ENCODE data around the gene SHISA9.

Gene SHISA9

DNA sequence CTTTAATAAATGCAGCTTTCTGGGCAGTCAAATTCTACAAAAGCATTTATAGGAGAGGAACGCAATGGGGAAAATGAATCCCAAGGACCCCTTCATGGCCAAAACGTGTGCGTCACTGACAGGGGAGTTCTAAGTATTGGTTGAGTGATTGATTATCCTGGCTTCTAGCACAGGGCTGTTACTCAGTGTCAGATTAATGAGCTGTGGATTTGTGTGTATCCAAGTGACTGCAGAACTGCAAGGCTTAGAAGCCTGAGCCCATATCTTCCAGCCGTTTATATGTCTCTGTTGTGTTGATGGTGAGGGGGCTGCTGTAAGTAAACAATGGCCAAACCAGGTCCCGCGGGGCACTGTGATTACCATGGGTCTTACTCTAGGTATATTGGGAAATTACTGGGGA lies 129.4 kb downstream of the SHISA9 start:
- Histone ChIP-seq H3K9ac (ENCODE audit: low read length) (no peak overlapping the region), H3K9me3 (ENCODE audit: insufficient read depth, low read length) (no peaks in the 10 kb centered on the region), H4K20me1 (ENCODE audit: insufficient read depth, low read length) (no peaks in the 10 kb centered on the region), H3K4me3 (ENCODE audit: low read length) (no peak overlapping the region), H2AFZ (ENCODE audit: low read depth, low read length) (no peak overlapping the region), H3K27me3 (ENCODE audit: low read depth, low read length) (no peaks in the 10 kb centered on the region), H3K79me2 (ENCODE audit: low read length) (no peaks in the 10 kb centered on the region), H3K36me3 (replicated peaks; ENCODE audit: low read depth, low read length) (no peaks in the 10 kb centered on the region), H3K4me1 (ENCODE audit: low read length) (no peaks in the 10 kb centered on the region), H3K4me2 (ENCODE audit: low read length) (no peak overlapping the region), H3K27ac (ENCODE audit: low read length) (no peak overlapping the region)
- TF ChIP-seq, protein P1, sequence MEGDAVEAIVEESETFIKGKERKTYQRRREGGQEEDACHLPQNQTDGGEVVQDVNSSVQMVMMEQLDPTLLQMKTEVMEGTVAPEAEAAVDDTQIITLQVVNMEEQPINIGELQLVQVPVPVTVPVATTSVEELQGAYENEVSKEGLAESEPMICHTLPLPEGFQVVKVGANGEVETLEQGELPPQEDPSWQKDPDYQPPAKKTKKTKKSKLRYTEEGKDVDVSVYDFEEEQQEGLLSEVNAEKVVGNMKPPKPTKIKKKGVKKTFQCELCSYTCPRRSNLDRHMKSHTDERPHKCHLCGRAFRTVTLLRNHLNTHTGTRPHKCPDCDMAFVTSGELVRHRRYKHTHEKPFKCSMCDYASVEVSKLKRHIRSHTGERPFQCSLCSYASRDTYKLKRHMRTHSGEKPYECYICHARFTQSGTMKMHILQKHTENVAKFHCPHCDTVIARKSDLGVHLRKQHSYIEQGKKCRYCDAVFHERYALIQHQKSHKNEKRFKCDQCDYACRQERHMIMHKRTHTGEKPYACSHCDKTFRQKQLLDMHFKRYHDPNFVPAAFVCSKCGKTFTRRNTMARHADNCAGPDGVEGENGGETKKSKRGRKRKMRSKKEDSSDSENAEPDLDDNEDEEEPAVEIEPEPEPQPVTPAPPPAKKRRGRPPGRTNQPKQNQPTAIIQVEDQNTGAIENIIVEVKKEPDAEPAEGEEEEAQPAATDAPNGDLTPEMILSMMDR (IDR thresholded peaks at IDR 0.05; ENCODE audit: low read depth, low read length) = no peak
- no peak for TF ChIP-seq EZH2phosphoT487 (IDR thresholded peaks at IDR 0.05; ENCODE audit: low read depth)

DNA sequence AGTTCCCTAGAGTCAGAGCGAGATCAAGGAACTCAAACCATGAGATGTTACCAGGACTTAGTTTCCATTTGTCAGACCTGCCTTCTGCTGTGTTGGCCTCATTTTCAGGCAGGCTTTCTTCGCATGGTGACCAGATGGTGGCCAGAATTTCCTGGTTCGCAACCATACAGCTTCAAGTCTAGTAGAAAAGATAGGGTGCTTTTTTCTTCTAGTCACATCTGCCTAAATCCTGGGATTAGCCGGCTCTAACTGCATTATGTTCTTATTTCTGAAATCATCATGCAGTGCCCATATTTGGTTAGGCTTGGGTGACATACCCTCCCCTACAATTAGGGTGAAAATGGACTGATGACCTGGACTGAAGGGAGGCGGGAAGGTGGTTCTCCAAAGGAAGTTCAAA lies 131.5 kb downstream of the SHISA9 start:
- Histone ChIP-seq H3K4me3 (ENCODE audit: low read length) (no peak overlapping the region), H3K9me3 (ENCODE audit: insufficient read depth, low read length) (no peaks in the 10 kb centered on the region), H3K27ac (ENCODE audit: low read length) (no peak overlapping the region), H3K4me1 (ENCODE audit: low read length) (no peaks in the 10 kb centered on the region), H3K27me3 (ENCODE audit: low read depth, low read length) (no peaks in the 10 kb centered on the region), H3K9ac (ENCODE audit: low read length) (no peak overlapping the region), H4K20me1 (ENCODE audit: insufficient read depth, low read length) (0 out of 2 replicates have a peak, but pooled peaks cover 4% of the 10 kb centered on the region), H3K36me3 (replicated peaks; ENCODE audit: low read depth, low read length) (no peaks in the 10 kb centered on the region), H3K79me2 (ENCODE audit: low read length) (no peaks in the 10 kb centered on the region), H3K4me2 (ENCODE audit: low read length) (no peak overlapping the region), H2AFZ (ENCODE audit: low read depth, low read length) (no peak overlapping the region)
- TF ChIP-seq, protein P1 (IDR thresholded peaks at IDR 0.05; ENCODE audit: low read depth, low read length) = no peak
- no peak for TF ChIP-seq EZH2phosphoT487 (IDR thresholded peaks at IDR 0.05; ENCODE audit: low read depth)

DNA sequence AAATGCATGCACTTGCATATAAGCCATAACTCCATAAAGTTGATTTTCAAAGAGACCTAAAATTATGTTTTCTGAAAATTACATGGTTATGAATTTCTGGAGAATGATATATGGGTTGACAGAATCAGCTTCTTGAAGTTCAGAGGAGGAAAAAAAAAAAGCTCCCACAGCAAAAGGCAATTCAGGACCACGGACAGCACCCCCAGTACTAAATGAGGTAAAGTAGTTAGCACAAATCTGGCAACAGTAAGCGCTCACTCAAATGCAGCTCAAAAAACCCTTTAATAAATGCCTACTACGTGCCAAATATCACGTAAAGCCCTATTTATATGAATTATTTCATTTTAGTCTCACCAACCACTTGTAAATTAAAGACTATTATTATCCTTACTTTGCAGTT lies 135.2 kb downstream of the SHISA9 start:
- H3K4me1 ChIP-seq (ENCODE audit: low read length) = no peaks in the 10 kb centered on the region
- no peak overlapping the region for H3K9ac ChIP-seq (ENCODE audit: low read length)
- TF ChIP-seq, protein P1 (IDR thresholded peaks at IDR 0.05; ENCODE audit: low read depth, low read length) = no peak
- TF ChIP-seq EZH2phosphoT487 (IDR thresholded peaks at IDR 0.05; ENCODE audit: low read depth) = no peak
- H3K36me3 ChIP-seq (replicated peaks; ENCODE audit: low read depth, low read length) = no peaks in the 10 kb centered on the region
- H4K20me1 ChIP-seq (ENCODE audit: insufficient read depth, low read length) = 0 out of 2 replicates have a peak, but pooled peaks cover 4% of the 10 kb centered on the region
- H3K79me2 ChIP-seq (ENCODE audit: low read length) = no peaks in the 10 kb centered on the region
- H3K4me3 ChIP-seq (ENCODE audit: low read length) = no peak overlapping the region
- no peak overlapping the region for H3K27ac ChIP-seq (ENCODE audit: low read length)
- H3K4me2 ChIP-seq (ENCODE audit: low read length) = no peak overlapping the region
- no peaks in the 10 kb centered on the region for H3K27me3 ChIP-seq (ENCODE audit: low read depth, low read length)
- no peaks in the 10 kb centered on the region for H3K9me3 ChIP-seq (ENCODE audit: insufficient read depth, low read length)
- H2AFZ ChIP-seq (ENCODE audit: low read depth, low read length) = no peak overlapping the region

DNA sequence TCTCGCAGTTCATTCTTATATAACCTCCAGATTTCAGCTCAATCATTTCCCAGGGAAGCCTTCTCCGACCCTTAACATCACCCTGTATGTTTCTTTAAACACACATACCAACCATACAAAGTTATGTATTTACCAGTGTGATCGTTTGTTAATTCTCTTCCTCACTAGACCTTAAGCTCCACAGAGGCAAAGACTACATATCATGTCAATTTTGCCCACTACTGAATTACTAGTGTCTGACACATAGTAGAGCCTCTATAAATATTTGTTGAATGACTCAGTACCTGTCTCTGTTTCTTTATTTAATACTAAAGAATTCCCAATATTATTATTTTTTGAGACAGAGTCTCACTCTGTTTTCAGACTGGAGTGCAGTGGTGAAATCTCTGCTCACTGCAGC lies 137.2 kb downstream of the SHISA9 start:
- Histone ChIP-seq H3K79me2 (ENCODE audit: low read length) (no peaks in the 10 kb centered on the region), H3K9me3 (ENCODE audit: insufficient read depth, low read length) (no peaks in the 10 kb centered on the region), H3K4me1 (ENCODE audit: low read length) (no peaks in the 10 kb centered on the region), H3K27ac (ENCODE audit: low read length) (no peak overlapping the region), H4K20me1 (ENCODE audit: insufficient read depth, low read length) (0 out of 2 replicates have a peak, but pooled peaks cover 4% of the 10 kb centered on the region), H3K27me3 (ENCODE audit: low read depth, low read length) (no peaks in the 10 kb centered on the region; the same call in 1 of the 2 replicates), H3K36me3 (replicated peaks; ENCODE audit: low read depth, low read length) (no peaks in the 10 kb centered on the region), H3K4me2 (ENCODE audit: low read length) (no peak overlapping the region), H3K9ac (ENCODE audit: low read length) (no peak overlapping the region), H2AFZ (ENCODE audit: low read depth, low read length) (no peak overlapping the region), H3K4me3 (ENCODE audit: low read length) (no peak overlapping the region)
- TF ChIP-seq, protein P1 (IDR thresholded peaks at IDR 0.05; ENCODE audit: low read depth, low read length) = no peak
- no peak for TF ChIP-seq EZH2phosphoT487 (IDR thresholded peaks at IDR 0.05; ENCODE audit: low read depth)
